Activated CD8-positive, alpha-beta memory T cell treated with anti-CD3 and anti-CD28 coated beads, Interleukin-2, amount 50 U/mL, for 1 hour (primary cell): Measurements from ENCODE around the gene CDC45.
"Not testable (repeated sequence)": the region's sequence is repeated elsewhere in the genome, so short reads cannot be mapped to it uniquely, and the experiment has no call there.

Source experiments
- DNase-seq: peaks from one replicate; pipeline ENCODE4 v3.0.0-alpha.2; 2020; ENCODE audit errors: extremely low read depth

CDC45 gene

GRCh38 chr22:19530751-19531150, 51.0 kb downstream of the CDC45 start:
- DNase-seq: no peak

GRCh38 chr22:19531327-19531726, 51.6 kb downstream of the CDC45 start:
- DNase-seq: not testable (repeated sequence)

GRCh38 chr22:19533049-19533626, 53.4 kb downstream of the CDC45 start:
- DNase-seq: no peak

GRCh38 chr22:19533857-19534256, 54.1 kb downstream of the CDC45 start:
- DNase-seq: no peak

GRCh38 chr22:19535001-19535400, 55.3 kb downstream of the CDC45 start:
- DNase-seq: no peak

- no peak for DNase-seq
Measured at GRCh38 chr22:19536564-19536963, 56.8 kb downstream of the CDC45 start.

GRCh38 chr22:19537941-19538488, 58.3 kb downstream of the CDC45 start:
- DNase-seq: no peak

GRCh38 chr22:19540394-19540793, 60.7 kb downstream of the CDC45 start:
- DNase-seq: no peak

GRCh38 chr22:19543970-19544708, 64.4 kb downstream of the CDC45 start:
- DNase-seq: no peak

GRCh38 chr22:19545935-19546207, 66.2 kb downstream of the CDC45 start:
- DNase-seq: no peak

- no peak for DNase-seq
Measured at GRCh38 chr22:19546680-19547079, 67.0 kb downstream of the CDC45 start.

GRCh38 chr22:19547620-19548019, 67.9 kb downstream of the CDC45 start:
- DNase-seq: no peak

- not testable (repeated sequence) for DNase-seq
Measured at GRCh38 chr22:19548427-19548826, 68.7 kb downstream of the CDC45 start.

GRCh38 chr22:19548964-19549363, 69.2 kb downstream of the CDC45 start:
- DNase-seq: no peak

GRCh38 chr22:19549428-19549827, 69.7 kb downstream of the CDC45 start:
- DNase-seq: no peak

GRCh38 chr22:19550382-19550781, 70.7 kb downstream of the CDC45 start:
- DNase-seq: no peak

- DNase-seq: no peak
Measured at GRCh38 chr22:19553201-19553600, 73.5 kb downstream of the CDC45 start.

- DNase-seq: no peak
Measured at GRCh38 chr22:19554834-19555404, 75.2 kb downstream of the CDC45 start.

- DNase-seq: no peak
Measured at GRCh38 chr22:19555651-19556050, 75.9 kb downstream of the CDC45 start.

- DNase-seq: no peak
Measured at GRCh38 chr22:19556963-19557545, 77.3 kb downstream of the CDC45 start.

- no peak for DNase-seq
Measured at GRCh38 chr22:19559324-19559811, 79.6 kb downstream of the CDC45 start.

- no peak for DNase-seq
Measured at GRCh38 chr22:19559956-19560355, 80.2 kb downstream of the CDC45 start.
